Large intestine (tissue), 3 donors: ENCODE data around the gene AMOTL2. TPM values are rescaled to one million over a fixed set of nuclear protein-coding genes. Genes with fewer than 3 reads are reported as not detected.

ENCODE experiments used
- DNase-seq, 2 donors: peaks; one replicate each; pipeline versions ENCODE4 v3.0.0 to v3.0.0-alpha.2; 2013
- H3K27ac ChIP-seq: one replicate; pipeline ENCODE4 v1.5.1; 2013; ENCODE audit warnings: low read length
- H3K27me3 ChIP-seq: 2 replicates; pipeline ENCODE4 v1.6.1; 2013; ENCODE audit warnings: low read length; ENCODE audit not compliant: control insufficient read depth, insufficient read depth
- H3K36me3 ChIP-seq: 2 replicates; pipeline ENCODE4 v1.6.1; 2013; ENCODE audit warnings: low read length; ENCODE audit not compliant: control insufficient read depth, insufficient read depth
- H3K4me1 ChIP-seq: one replicate; pipeline ENCODE4 v1.6.1; 2013; ENCODE audit warnings: low read length; ENCODE audit not compliant: control insufficient read depth, insufficient read depth
- H3K4me3 ChIP-seq: one replicate; pipeline ENCODE4 v1.5.1; 2013; ENCODE audit warnings: low read length
- H3K9me3 ChIP-seq: one replicate; pipeline ENCODE4 v1.6.1; 2013; ENCODE audit warnings: mild to moderate bottlenecking, low read depth, low read length, moderate library complexity; ENCODE audit not compliant: control insufficient read depth
- WGBS: methylation state at CpG from one replicate; pipeline ENCODE4 v1.1.5; 2013; ENCODE audit warnings: low lambda C conversion rate; ENCODE audit not compliant: insufficient coverage; 5-methylcytosine and 5-hydroxymethylcytosine counted together
- polyA plus RNA-seq: library from polyadenylated mRNA; unstranded; fragments of 120-200 nt; gene quantifications from one replicate; pipeline ENCODE4 v1.2.1, GENCODE V29; 2013

The AMOTL2 gene
- polyA plus RNA-seq, 1 donor, result 36.0 TPM

- Histone ChIP-seq H3K27ac (peak overlapping the region; percentile 54), H3K9me3 (no peaks in the 10 kb centered on the region), H3K4me3 (no peak overlapping the region), H3K4me1 (peaks cover 71% of the 10 kb centered on the region), H3K27me3 (no peaks in the 10 kb centered on the region), H3K36me3 (peaks cover 40% of the 10 kb centered on the region)
- WGBS, result no CpG with 5 or more reads among the region's 8 CpGs
- peak in 1 of 2 donors; percentile 41 for DNase-seq
These were observed 20.9 kb downstream of the AMOTL2 start for GRCh38 chr3:134353171-134353825.

- peak overlapping the region; percentile 54 for H3K27ac ChIP-seq
- peak in 1 of 2 donors; percentile 74 for DNase-seq
- 71% methylated on average over 1 of the region's 4 CpGs for WGBS
These were observed 22.1 kb downstream of the AMOTL2 start for GRCh38 chr3:134352031-134352671.

DNA sequence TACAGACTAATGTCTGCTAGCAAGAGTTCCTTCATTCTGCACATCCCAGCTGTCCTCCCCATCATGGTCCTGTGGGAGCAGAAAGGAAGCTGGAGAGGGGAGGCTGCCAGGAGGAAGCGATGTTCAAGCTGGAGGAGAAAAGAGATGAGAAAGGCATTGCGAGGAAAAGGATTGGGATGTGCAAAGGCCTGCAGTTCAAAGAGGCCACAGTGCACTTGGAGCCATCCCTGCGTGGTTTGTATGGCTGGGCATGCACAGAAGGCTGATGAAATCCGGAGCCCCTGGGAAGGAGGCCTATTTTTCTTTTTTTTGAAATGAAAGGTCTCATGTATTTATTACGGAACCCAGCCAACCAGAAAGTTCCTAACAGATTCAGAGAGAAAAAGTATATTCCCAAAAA, 22.8 kb downstream of the AMOTL2 start:
- WGBS, result no CpG with 5 or more reads among the region's 5 CpGs
- peak overlapping the region; percentile 53 for H3K27ac ChIP-seq
- peaks cover 2% of the 10 kb centered on the region for H3K9me3 ChIP-seq
- peaks cover 76% of the 10 kb centered on the region for H3K4me1 ChIP-seq
- no peak for DNase-seq
- no peak overlapping the region for H3K4me3 ChIP-seq
- H3K27me3 ChIP-seq, result no peaks in the 10 kb centered on the region
- peaks cover 21% of the 10 kb centered on the region for H3K36me3 ChIP-seq

More at GRCh38 chr3:134352031-134352671, 22.1 kb downstream of the AMOTL2 start:
- H3K9me3 ChIP-seq, result no peaks in the 10 kb centered on the region
- H3K27me3 ChIP-seq, result no peaks in the 10 kb centered on the region
- H3K4me3 ChIP-seq, result no peak overlapping the region
- H3K4me1 ChIP-seq, result peaks cover 72% of the 10 kb centered on the region
- peaks cover 29% of the 10 kb centered on the region for H3K36me3 ChIP-seq

- no CpG with 5 or more reads among the region's 4 CpGs for WGBS
- Histone ChIP-seq H3K36me3 (peaks cover 18% of the 10 kb centered on the region), H3K4me1 (peaks cover 76% of the 10 kb centered on the region), H3K4me3 (no peak overlapping the region), H3K27ac (peak overlapping the region; percentile 53), H3K27me3 (no peaks in the 10 kb centered on the region), H3K9me3 (peaks cover 2% of the 10 kb centered on the region)
- peak in 1 of 2 donors; percentile 54 for DNase-seq
These were observed 23.4 kb downstream of the AMOTL2 start for GRCh38 chr3:134350861-134351311.

DNA sequence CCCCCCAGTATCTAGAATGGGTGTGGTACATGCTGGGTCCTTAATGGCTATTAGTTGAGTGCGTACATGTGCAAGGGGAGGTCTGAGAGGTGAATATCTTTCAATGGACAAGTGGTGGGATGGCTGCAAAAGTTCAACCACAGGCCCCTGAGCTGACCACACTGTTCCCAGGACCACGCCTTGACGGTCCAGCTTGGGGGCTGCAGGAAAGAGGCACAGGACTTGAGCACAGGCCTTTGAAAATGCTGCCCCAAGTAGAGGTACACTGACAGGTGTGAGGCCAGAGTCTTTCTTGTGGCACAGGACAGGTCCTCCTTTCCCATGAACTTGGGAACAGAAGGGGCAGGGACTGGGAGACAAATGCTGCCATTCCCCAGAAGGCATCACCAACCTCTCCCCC, 24.0 kb downstream of the AMOTL2 start:
- no peak overlapping the region for H3K4me3 ChIP-seq
- H3K36me3 ChIP-seq, result peaks cover 13% of the 10 kb centered on the region
- no peak for DNase-seq
- no CpG with 5 or more reads among the region's 3 CpGs for WGBS
- peak overlapping the region; percentile 53 for H3K27ac ChIP-seq
- no peaks in the 10 kb centered on the region for H3K27me3 ChIP-seq
- peaks cover 2% of the 10 kb centered on the region for H3K9me3 ChIP-seq
- peaks cover 74% of the 10 kb centered on the region for H3K4me1 ChIP-seq

DNA sequence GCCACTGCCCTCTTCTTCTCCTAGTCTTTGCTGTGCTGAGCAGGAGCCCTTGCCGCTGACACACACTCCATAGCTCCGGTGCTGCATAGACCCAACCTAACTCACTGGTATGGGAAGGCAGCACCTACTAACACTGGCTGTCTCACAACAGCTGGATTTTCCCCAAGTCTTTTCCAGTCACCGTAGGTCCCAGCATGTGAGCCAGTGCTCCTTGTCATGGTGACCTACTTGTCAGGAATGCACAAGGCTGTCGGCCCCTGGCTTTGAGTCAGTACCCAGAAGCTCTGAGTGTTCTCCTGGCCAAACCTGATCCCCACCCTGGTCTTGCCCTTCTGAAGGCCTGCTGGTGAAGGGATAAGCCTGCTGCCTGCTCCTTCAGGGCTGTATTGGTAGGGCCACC, 25.7 kb downstream of the AMOTL2 start:
- Histone ChIP-seq H3K4me3 (no peak overlapping the region), H3K9me3 (peaks cover 2% of the 10 kb centered on the region), H3K36me3 (no peaks in the 10 kb centered on the region), H3K4me1 (peaks cover 58% of the 10 kb centered on the region), H3K27ac (peak overlapping the region; percentile 41), H3K27me3 (no peaks in the 10 kb centered on the region)
- WGBS, result no CpG with 5 or more reads among the region's 4 CpGs
- DNase-seq, result no peak

- peak; percentile 79 to 92 for DNase-seq
- Histone ChIP-seq H3K27me3 (no peaks in the 10 kb centered on the region), H3K4me3 (no peak overlapping the region), H3K36me3 (no peaks in the 10 kb centered on the region), H3K27ac (peak overlapping the region; percentile 41), H3K9me3 (peaks cover 2% of the 10 kb centered on the region), H3K4me1 (peaks cover 49% of the 10 kb centered on the region)
- no CpG with 5 or more reads among the region's 3 CpGs for WGBS
These were observed 26.7 kb downstream of the AMOTL2 start for GRCh38 chr3:134347551-134347950.

- peaks cover 40% of the 10 kb centered on the region for H3K4me1 ChIP-seq
- H3K4me3 ChIP-seq, result no peak overlapping the region
- H3K27ac ChIP-seq, result peak overlapping the region; percentile 41
- no CpG with 5 or more reads among the region's 1 CpG for WGBS
- H3K9me3 ChIP-seq, result peaks cover 2% of the 10 kb centered on the region
- H3K36me3 ChIP-seq, result no peaks in the 10 kb centered on the region
- no peak for DNase-seq
- H3K27me3 ChIP-seq, result no peaks in the 10 kb centered on the region
These were observed 27.5 kb downstream of the AMOTL2 start for GRCh38 chr3:134346744-134347143.

- Histone ChIP-seq H3K27me3 (no peaks in the 10 kb centered on the region), H3K9me3 (peaks cover 2% of the 10 kb centered on the region), H3K36me3 (no peaks in the 10 kb centered on the region), H3K4me1 (peaks cover 38% of the 10 kb centered on the region), H3K27ac (no peak overlapping the region), H3K4me3 (no peak overlapping the region)
- DNase-seq, result no peak
- WGBS, result no CpG with 5 or more reads among the region's 1 CpG
These were observed 29.0 kb downstream of the AMOTL2 start for GRCh38 chr3:134345202-134345601.

GRCh38 chr3:134344560-134344959, 29.7 kb downstream of the AMOTL2 start:
- Histone ChIP-seq H3K27ac (no peak overlapping the region), H3K27me3 (no peaks in the 10 kb centered on the region), H3K9me3 (peaks cover 2% of the 10 kb centered on the region), H3K4me3 (no peak overlapping the region), H3K36me3 (no peaks in the 10 kb centered on the region), H3K4me1 (peaks cover 39% of the 10 kb centered on the region)
- 100% methylated on average over 1 of the region's 2 CpGs for WGBS
- DNase-seq, result no peak
